NCI-H524 treated with DMSO at 0.1 percent for 48 hours (cell line): ENCODE measurements around the gene PPM1H.
"Not testable (repeated sequence)": the region's sequence is repeated elsewhere in the genome, so short reads cannot be mapped to it uniquely, and the experiment has no call there.

ENCODE experiments used
- DNase-seq: peaks from one replicate; lab custom pipeline; 2025; lab: John Stamatoyannopoulos, UW

The PPM1H gene

GRCh38 chr12:62934799-62935674 is at the start of gene PPM1H:
Gene PPM1H, minus strand, starts transcription at chr12:62935150. Its CDS starts 414 bp downstream, at chr12:62934736.
- DNase-seq, result peak; percentile 59

GRCh38 chr12:62983594-62983993 is 48.6 kb upstream of the PPM1H start:
- DNase-seq, result no peak

GRCh38 chr12:62978768-62979167 is 43.8 kb upstream of the PPM1H start:
- DNase-seq, result no peak

- DNase-seq, result no peak
Observed at GRCh38 chr12:62977883-62978282, 42.9 kb upstream of the PPM1H start.

- no peak for DNase-seq
Observed at GRCh38 chr12:62977418-62977817, 42.5 kb upstream of the PPM1H start.

DNA sequence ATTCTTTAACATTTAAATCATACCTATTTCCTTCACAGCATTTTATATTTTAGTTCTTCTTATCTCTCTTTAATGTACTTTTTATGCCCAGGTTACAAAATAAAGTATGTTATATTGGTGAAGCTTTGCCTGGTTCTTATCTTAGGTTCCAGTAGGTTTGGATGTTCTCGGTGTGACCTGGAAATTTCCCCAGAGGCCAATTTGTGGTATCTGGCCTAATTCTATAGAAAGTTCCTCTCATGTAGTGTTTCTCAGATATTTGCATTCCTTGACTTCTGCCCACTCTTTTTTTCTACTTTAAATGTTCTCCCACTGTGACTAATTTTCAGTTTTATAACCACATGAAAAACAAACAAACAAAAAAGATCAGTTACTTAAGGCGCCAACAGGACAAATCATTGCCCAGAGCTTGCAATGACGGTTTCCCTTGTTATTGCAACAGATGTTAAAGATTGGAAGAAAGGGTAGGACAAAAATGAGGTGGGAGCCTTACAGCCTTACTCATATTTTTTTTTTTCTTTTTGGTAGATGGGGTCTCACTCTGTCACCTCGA is 41.2 kb upstream of the PPM1H start:
- no peak for DNase-seq

GRCh38 chr12:62971769-62972525 is 37.0 kb upstream of the PPM1H start:
- no peak for DNase-seq

DNA sequence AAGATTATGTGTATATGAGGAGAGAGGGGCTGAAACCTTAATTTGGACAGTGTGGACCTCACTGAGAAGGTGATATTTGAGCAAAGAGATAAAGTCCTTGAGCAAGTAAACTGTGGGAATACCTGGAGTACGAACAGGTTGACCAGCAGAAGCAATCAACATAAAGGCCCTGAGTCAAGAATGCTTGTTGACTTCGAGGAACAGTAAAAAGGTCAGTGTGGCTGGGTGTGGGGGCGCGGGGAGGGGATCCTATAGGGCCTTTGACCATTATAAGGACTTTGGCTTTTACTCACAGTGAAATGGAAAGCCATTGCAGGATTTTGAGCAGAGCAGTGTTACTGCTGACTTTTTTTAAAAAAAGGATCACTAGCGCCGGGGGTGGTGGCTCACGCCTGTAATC is 34.7 kb upstream of the PPM1H start:
- no peak for DNase-seq

DNA sequence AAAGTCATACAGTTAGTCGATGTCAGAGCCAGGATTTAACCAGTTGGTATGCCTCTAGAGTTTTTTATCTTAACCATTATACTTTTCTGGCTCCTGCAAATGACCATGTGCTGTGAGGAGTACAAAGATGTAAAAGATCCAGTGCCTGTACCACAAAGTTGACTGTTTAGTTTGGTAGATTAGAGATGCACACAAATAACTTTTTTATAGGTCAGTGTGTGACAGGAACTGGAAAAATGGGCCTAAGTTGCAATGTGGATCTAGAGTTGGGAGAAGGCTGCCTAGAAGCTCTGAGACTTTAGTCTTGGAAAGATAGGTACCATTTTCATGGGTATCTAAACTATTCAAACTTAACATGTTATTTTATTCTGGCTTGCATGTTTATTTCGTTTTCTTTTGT is 32.8 kb upstream of the PPM1H start:
- DNase-seq, result no peak

- DNase-seq, result no peak
Observed at GRCh38 chr12:62966990-62967506, 32.1 kb upstream of the PPM1H start.

GRCh38 chr12:62966446-62966989 is 31.6 kb upstream of the PPM1H start:
- DNase-seq, result not testable (repeated sequence)

GRCh38 chr12:62965700-62966099 is 30.8 kb upstream of the PPM1H start:
- not testable (repeated sequence) for DNase-seq

GRCh38 chr12:62965242-62965641 is 30.3 kb upstream of the PPM1H start:
- not testable (repeated sequence) for DNase-seq

DNA sequence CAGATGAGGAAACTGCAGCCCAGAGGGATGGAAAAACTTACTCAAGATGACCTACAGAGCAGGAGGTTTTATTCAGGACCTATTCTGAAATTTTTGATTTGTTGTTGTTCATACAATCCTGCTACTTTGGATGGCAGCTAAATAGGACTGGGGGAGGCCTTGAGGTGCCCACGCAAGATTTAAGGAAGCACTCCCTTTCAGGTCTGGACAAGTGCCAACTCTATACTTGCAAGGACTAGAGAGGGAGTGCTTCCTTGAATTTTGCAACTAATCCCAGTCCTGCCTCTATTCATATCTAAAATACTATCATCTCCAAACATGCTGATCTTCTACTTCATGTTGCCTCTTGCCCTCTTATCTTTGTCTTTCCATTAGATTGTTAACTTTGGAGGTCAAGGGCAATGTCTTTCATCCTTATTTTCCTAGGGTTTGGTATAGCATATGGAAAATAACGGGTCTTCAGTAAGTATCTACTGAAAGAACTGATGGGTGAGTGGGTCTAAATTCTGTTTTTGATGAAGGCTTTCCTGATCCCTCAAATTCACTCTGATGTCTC is 28.6 kb upstream of the PPM1H start:
- no peak for DNase-seq

DNA sequence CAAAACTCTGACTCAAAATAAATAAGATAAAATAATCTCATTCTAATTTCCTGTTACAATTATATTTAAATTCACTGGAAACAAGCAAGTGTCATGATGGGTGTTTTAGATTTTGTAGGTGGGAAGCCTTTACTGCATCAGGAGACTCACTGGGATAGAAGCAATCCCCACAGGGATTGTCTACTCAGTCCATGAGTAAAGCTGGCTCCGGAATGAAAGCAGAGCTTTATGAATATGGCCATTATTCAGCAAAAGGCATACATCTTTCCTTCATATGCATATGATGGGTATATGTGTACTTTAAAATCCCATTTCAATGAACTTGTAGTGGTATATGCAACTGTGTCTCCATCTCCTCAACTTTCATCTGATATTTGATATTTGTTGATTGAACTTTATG is 25.4 kb upstream of the PPM1H start:
- DNase-seq, result no peak

GRCh38 chr12:62959745-62960144 is 24.8 kb upstream of the PPM1H start:
- DNase-seq, result no peak

- no peak for DNase-seq
Observed at GRCh38 chr12:62957233-62957953, 22.4 kb upstream of the PPM1H start.

DNA sequence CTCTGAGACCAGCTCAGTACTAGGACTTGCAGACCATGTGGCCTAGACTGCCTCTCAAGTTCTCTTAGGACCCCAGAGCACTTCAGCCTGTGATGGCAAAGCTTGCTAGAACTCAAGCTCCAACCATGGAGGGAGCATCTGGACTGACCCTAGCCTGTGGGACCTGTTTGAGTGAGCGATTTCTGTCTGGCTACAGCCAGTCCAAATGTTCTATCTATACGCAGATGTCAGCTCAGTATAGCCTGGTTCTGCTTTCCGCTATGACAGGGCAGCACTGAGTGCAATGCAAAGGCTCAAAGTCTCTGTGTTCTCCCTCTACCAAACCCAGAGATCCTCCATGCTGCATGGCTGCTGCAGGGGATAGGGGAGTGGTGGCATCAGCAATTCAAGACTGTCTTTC is 20.7 kb upstream of the PPM1H start:
- no peak for DNase-seq

DNA sequence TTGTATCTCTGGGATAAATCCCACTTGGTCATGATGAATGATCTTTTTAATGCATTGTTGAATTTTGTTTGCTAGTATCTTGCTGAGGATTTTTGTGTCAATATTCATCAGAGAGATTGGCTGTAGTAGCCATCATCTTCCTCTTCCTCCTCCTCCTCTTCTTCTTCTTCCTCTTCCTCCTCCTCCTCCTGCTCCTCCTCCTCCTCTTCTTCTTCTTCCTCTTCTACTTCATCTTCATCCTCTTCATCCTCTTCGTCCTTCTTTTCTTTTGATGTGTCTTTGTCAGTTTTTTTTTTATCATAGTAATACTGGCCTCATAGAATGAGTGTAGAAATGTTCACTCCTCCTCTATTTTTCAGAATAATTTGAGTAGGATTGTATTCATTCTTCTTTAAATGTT is 15.4 kb upstream of the PPM1H start:
- DNase-seq, result no peak

DNA sequence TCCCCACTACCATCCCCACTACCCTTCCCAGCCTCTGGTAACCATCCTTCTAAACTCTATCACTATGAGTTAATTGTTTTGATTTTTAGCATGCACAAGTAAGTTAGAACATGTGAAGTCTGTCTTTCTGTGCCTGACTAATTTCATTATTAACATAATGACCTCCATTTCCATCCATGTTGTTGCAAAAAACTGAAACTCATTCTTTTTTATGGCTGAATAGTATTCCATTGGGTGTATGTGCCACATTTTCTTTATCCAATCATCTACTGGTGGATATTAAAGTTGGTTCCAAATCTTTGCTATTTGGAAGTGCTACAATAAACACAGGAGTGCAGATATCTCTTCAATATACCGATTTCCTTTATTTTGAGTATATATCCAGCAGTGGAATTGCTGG is 13.2 kb upstream of the PPM1H start:
- no peak for DNase-seq

DNA sequence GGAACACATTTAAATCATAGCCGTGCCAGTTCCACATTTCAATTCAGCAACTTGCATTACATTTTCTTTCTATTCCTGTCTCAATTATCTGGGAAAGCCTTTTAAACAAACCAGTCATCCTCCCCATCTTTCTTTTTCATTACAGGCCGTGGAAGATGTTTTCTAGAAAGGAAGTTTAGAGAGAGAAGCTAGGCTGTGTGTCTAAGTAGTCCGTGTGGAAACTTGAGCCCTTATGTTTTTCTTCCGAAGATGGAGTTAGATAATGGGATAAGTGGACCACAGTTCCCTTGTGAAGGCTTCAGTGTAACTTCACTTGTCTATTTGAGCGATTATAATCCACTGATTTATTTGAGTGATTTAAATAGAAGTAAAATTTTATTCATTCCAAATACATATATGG is 12.4 kb upstream of the PPM1H start:
- DNase-seq, result no peak
